Endothelial cell of umbilical vein (primary cell): ENCODE measurements around the gene ANXA2. TPM values are rescaled to one million over a fixed set of nuclear protein-coding genes. Genes with fewer than 3 reads are reported as not detected.

ENCODE experiments used
- BruUV-seq: library from RNA; stranded (reverse); fragments of 400-500 nt; replicated peaks from 2 replicates; lab custom pipeline; 2021; lab: Mats Ljungman, UMichigan
- CTCF ChIA-PET: fragments of 300-600, 350-600 bp; sonication (Branson Sonifier 250); formaldehyde crosslinking; loops from one replicate; lab custom pipeline; 2021; ENCODE audit warnings: antibody characterized with exemption, inconsistent platforms; lab: Charles Lee
- POLR2A ChIA-PET: fragments of 300-600, 350-600 bp; sonication (Branson Sonifier 250); formaldehyde crosslinking; loops from one replicate; lab custom pipeline; 2021; ENCODE audit warnings: antibody characterized with exemption, inconsistent platforms; lab: Charles Lee
- DNase-seq: peaks from one replicate; pipeline ENCODE4 v3.0.0-alpha.2; 2011; ENCODE audit warnings: low read depth, low spot score
- FAIRE-seq: peaks from 2 replicates; lab custom pipeline; 2011; peaks lifted over from hg19 to GRCh38; lab: Jason Lieb, UNC
- H2AFZ ChIP-seq: 2 replicates; pipeline ENCODE4 v1.6.0; 2012; ENCODE audit warnings: low read depth, low read length, control low read depth, inconsistent platforms
- H3K27ac ChIP-seq: 2 replicates; pipeline ENCODE4 v1.5.1; 2011; ENCODE audit warnings: low read depth, mild to moderate bottlenecking, control low read depth, low read length, moderate library complexity; ENCODE audit not compliant: insufficient read depth
- H3K27me3 ChIP-seq, 2 experiments: 2 replicates each; pipeline versions ENCODE4 v1.6.0 to v1.6.1; 2011; ENCODE audit warnings: low read length in 2 of 2, mixed read lengths in 1 of 2; ENCODE audit not compliant: control insufficient read depth in 2 of 2, insufficient read depth in 2 of 2
- H3K36me3 ChIP-seq, 2 experiments: 2 replicates in 1 of 2; 3 replicates in 1 of 2; pipeline ENCODE4 v1.5.1; 2011; ENCODE audit warnings: low read length in 2 of 2, mild to moderate bottlenecking in 1 of 2, moderate library complexity in 1 of 2; ENCODE audit not compliant: control insufficient read depth in 2 of 2, insufficient read depth in 2 of 2; ENCODE audit errors: extremely low read depth in 1 of 2
- H3K4me1 ChIP-seq: 3 replicates; pipeline ENCODE4 v1.5.1; 2011; ENCODE audit warnings: mild to moderate bottlenecking, low read length; ENCODE audit not compliant: control insufficient read depth, insufficient read depth; ENCODE audit errors: extremely low read depth
- H3K4me2 ChIP-seq: 2 replicates; pipeline ENCODE4 v1.6.1; 2011; ENCODE audit warnings: low read length, control low read depth, mixed read lengths; ENCODE audit not compliant: insufficient read depth
- H3K4me3 ChIP-seq, 3 experiments: fragments of 200-600 bp in 1 of 3; sonication (generic), shearing (Covaris generic) in 1 of 3; replicated peaks in 1 of 3; 2 replicates each; pipeline ENCODE4 v1.5.1; 2011 to 2016; ENCODE audit warnings: control low read depth in 3 of 3, low read length in 3 of 3, mild to moderate bottlenecking in 2 of 3, inconsistent platforms in 1 of 3, low read depth in 1 of 3, moderate library complexity in 1 of 3; ENCODE audit not compliant: insufficient read depth in 1 of 3
- H3K79me2 ChIP-seq: 2 replicates; pipeline ENCODE4 v1.6.0; 2012; ENCODE audit warnings: low read length, inconsistent platforms; ENCODE audit not compliant: control insufficient read depth, insufficient read depth
- H3K9ac ChIP-seq: replicated peaks from 2 replicates; pipeline ENCODE3; 2011; ENCODE audit warnings: low read length, control low read depth; ENCODE audit not compliant: insufficient read depth; ENCODE audit errors: extremely low read depth
- H3K9me1 ChIP-seq: replicated peaks from 3 replicates; pipeline ENCODE4 v1.6.0; 2011; ENCODE audit warnings: mild to moderate bottlenecking, low read length; ENCODE audit not compliant: control insufficient read depth, insufficient read depth; ENCODE audit errors: extremely low read depth
- H3K9me3 ChIP-seq: replicated peaks from 2 replicates; pipeline ENCODE4 v1.5.1; 2012; ENCODE audit warnings: low read length, inconsistent platforms; ENCODE audit not compliant: control insufficient read depth, insufficient read depth
- H4K20me1 ChIP-seq: replicated peaks from 2 replicates; pipeline ENCODE3; 2011; ENCODE audit warnings: mild to moderate bottlenecking, low read length; ENCODE audit not compliant: control insufficient read depth, insufficient read depth; ENCODE audit errors: extremely low read depth
- CTCF ChIP-seq, 2 donors: IDR thresholded peaks; 1 replicate in 1 of 2; 2 replicates in 1 of 2; pipeline ENCODE4 v1.5.1; 2011; ENCODE audit warnings: low read length in 2 of 2, mild to moderate bottlenecking in 2 of 2, moderate library complexity in 2 of 2, control low read depth in 1 of 2, inconsistent platforms in 1 of 2, low read depth in 1 of 2; ENCODE audit not compliant: insufficient read depth in 1 of 2; ENCODE audit errors: extremely low read depth in 1 of 2
- FOS ChIP-seq: IDR thresholded peaks from 2 replicates; pipeline ENCODE4 v1.6.1; 2011; ENCODE audit warnings: mild to moderate bottlenecking, low read length, moderate library complexity, borderline replicate concordance; ENCODE audit not compliant: insufficient read depth
- GATA2 ChIP-seq: IDR thresholded peaks from 2 replicates; pipeline ENCODE4 v1.7.0; 2011; ENCODE audit warnings: low read depth, mild to moderate bottlenecking, moderate library complexity, mixed read lengths, low read length; ENCODE audit not compliant: insufficient read length, insufficient read depth
- JUN ChIP-seq: IDR thresholded peaks from 2 replicates; pipeline ENCODE4 v1.6.1; 2011; ENCODE audit warnings: borderline replicate concordance, low read depth; ENCODE audit not compliant: insufficient read length, insufficient read depth
- MYC ChIP-seq: IDR thresholded peaks from one replicate; pipeline ENCODE4 v1.6.1; 2011; ENCODE audit warnings: mild to moderate bottlenecking, low read depth, low read length
- POLR2A ChIP-seq: IDR thresholded peaks from 2 replicates; pipeline ENCODE4 v1.6.1; 2012; ENCODE audit warnings: low read depth, mild to moderate bottlenecking, control low read depth, low read length
- POLR2AphosphoS5 ChIP-seq: IDR thresholded peaks from 2 replicates; pipeline ENCODE4 v1.6.1; 2012; ENCODE audit warnings: low read depth, mild to moderate bottlenecking, control low read depth, low read length, moderate library complexity; ENCODE audit not compliant: insufficient read depth
- dilution Hi-C: fragments of 300-500 bp; cut with MboI; formaldehyde crosslinking; loops from one replicate; pipeline ENCODE4 v1.15.0; 2019; ENCODE audit warnings: low sequenced_read_pairs; ENCODE audit not compliant: extremely low pct_ligation_motif_present
- intact Hi-C: fragments of 100-400 bp; cut with micrococcal nuclease; formaldehyde crosslinking; loops from one replicate; pipeline ENCODE4 v1.10.0; 2022
- polyA plus RNA-seq, 4 experiments: library from polyadenylated mRNA; depleted of rRNA in 3 of 4; stranded (reverse) in 3 of 4; unstranded in 1 of 4; fragments of >200 nt; gene quantifications; 2 replicates each; pipeline versions ENCODE4 v1.2.1 to v1.2.3, GENCODE V29; 2011 to 2012; ENCODE audit warnings: missing spikeins in 1 of 4
- total RNA-seq: library from RNA; stranded (reverse); gene quantifications from 2 replicates; pipeline ENCODE4 v1.2.3, GENCODE V29; 2021

Gene ANXA2
- total and polyA plus RNA-seq, 2 donors (not counting 3 experiments of a cell fraction or from before 2014, with no cell fraction given): 2,725 to 3,299 TPM

GRCh38 chr15:60444289-60444912, 46.6 kb upstream of the ANXA2 start:
- FAIRE-seq (no peak), DNase-seq (peak; percentile 35)
- dilution Hi-C loops: no loop called here
- Histone ChIP-seq H3K9me1 (no peaks in the 10 kb centered on the region), H3K79me2 (peaks cover 5% of the 10 kb centered on the region), H3K9me3 (no peaks in the 10 kb centered on the region), H2AFZ (no peak overlapping the region), H3K4me2 (no peak overlapping the region), H3K27ac (no peak overlapping the region), H3K36me3 (peaks cover 3 to 6% of the 10 kb centered on the region in 2 experiments), H3K27me3 (no peaks in the 10 kb centered on the region), H4K20me1 (no peaks in the 10 kb centered on the region), H3K4me3 (no peak overlapping the region), H3K9ac (no peak overlapping the region), H3K4me1 (no peaks in the 10 kb centered on the region)
- intact Hi-C loops: loop anchor here (1.0 kb wide), 3 partner anchors 53 to 115 kb away; no protein-coding TSS in a partner anchor
- BruUV-seq: no TSS peak
- ChIA-PET POLR2A (interaction anchor here (1.2 kb wide), 1 partner anchor 47 kb away, joined by 5 read pairs; the partner anchor contains the start of gene ANXA2), CTCF (interaction anchor here (0.8 to 6.2 kb wide), 23 partner anchors 8 to 117 kb away, joined by 3 to 84 read pairs (median 6); partner anchors contain the start of gene ANXA2)
- TF ChIP-seq FOS (no peak), CTCF (IDR thresholded peaks at IDR 0.05; ENCODE audit: extremely low read depth in 1 of 2, insufficient read depth in 1 of 2, low read depth in 1 of 2, low read length in 2 of 2) (peak; percentile 14 to 23)

- H3K27me3 ChIP-seq: no peaks in the 10 kb centered on the region
- no peaks in the 10 kb centered on the region for H3K9me3 ChIP-seq
- FAIRE-seq (no peak), DNase-seq (no peak)
- H2AFZ ChIP-seq: no peak overlapping the region
- POLR2A ChIA-PET: interaction anchor here (0.6 to 0.9 kb wide), 2 partner anchors 43 to 115 kb away, joined by 3 read pairs; no protein-coding TSS in a partner anchor
- intact Hi-C loops: no loop called here
- dilution Hi-C loops: no loop called here
- no peak for TF ChIP-seq POLR2AphosphoS5
- no peak for TF ChIP-seq POLR2A
- no peak for TF ChIP-seq MYC
- TF ChIP-seq GATA2: no peak
- TF ChIP-seq JUN: no peak
- peaks cover 0 to 4% of the 10 kb centered on the region in 2 experiments for H3K36me3 ChIP-seq
- no peak overlapping the region for H3K4me2 ChIP-seq
- H3K4me3 ChIP-seq: no peak overlapping the region
- BruUV-seq: no TSS peak
- H3K4me1 ChIP-seq: no peaks in the 10 kb centered on the region
- peaks cover 5% of the 10 kb centered on the region for H3K79me2 ChIP-seq
- H3K27ac ChIP-seq: no peak overlapping the region
- no peaks in the 10 kb centered on the region for H3K9me1 ChIP-seq
- no peak overlapping the region for H3K9ac ChIP-seq
- H4K20me1 ChIP-seq: no peaks in the 10 kb centered on the region
- CTCF ChIA-PET: interaction anchor here (0.8 to 6.2 kb wide), 17 partner anchors 9 to 115 kb away, joined by 3 to 84 read pairs (median 6); partner anchors contain the start of gene ANXA2
Measured at GRCh38 chr15:60442763-60443162, 45.0 kb upstream of the ANXA2 start.
